IMR-90 (cell line): ENCODE data around the gene RNF144A. TPM values are rescaled to one million over a fixed set of nuclear protein-coding genes. Genes with fewer than 3 reads are reported as not detected.

Experiments used
- ATAC-seq: fragments of 200-7000 bp; cut with Tn5 transposase; 2 replicates; pipeline ENCODE4 v1.9.1; 2020; ENCODE audit warnings: low read depth, mild to moderate bottlenecking, moderate library complexity
- BruUV-seq: library from RNA; stranded (reverse); fragments of 400-500 nt; replicated peaks from 2 replicates; lab custom pipeline; 2021; lab: Mats Ljungman, UMichigan
- CTCF ChIA-PET: fragments of 300-600 bp; formaldehyde crosslinking; extraction: SDS; loops from one replicate; lab custom pipeline; 2021; ENCODE audit warnings: antibody characterized with exemption; lab: Yijun Ruan, JAX
- POLR2A ChIA-PET: fragments of 300-600 bp; sonication (Branson Sonifier 250); formaldehyde crosslinking; loops from one replicate; lab custom pipeline; 2022; ENCODE audit warnings: antibody characterized with exemption; ENCODE audit not compliant: unreplicated experiment; lab: Charles Lee
- DNase-seq: peaks from one replicate; pipeline ENCODE4 v3.0.0; 2013
- H2AFZ ChIP-seq: replicated peaks from 2 replicates; pipeline ENCODE3; 2013; ENCODE audit warnings: low read length, mild to moderate bottlenecking; ENCODE audit not compliant: poor library complexity
- H2AK5ac ChIP-seq: 2 replicates; pipeline ENCODE4 v1.6.1; 2013; ENCODE audit warnings: low read depth, low read length, inconsistent platforms
- H2AK9ac ChIP-seq: replicated peaks from 2 replicates; pipeline ENCODE3; 2013; ENCODE audit warnings: mild to moderate bottlenecking, low read depth, low read length, moderate library complexity; ENCODE audit not compliant: poor library complexity
- H2BK120ac ChIP-seq: 2 replicates; pipeline ENCODE4 v1.6.1; 2013; ENCODE audit warnings: low read depth, low read length, inconsistent platforms
- H2BK15ac ChIP-seq: 3 replicates; pipeline ENCODE4 v1.6.1; 2013; ENCODE audit warnings: low read depth, low read length, inconsistent platforms
- H2BK20ac ChIP-seq: 2 replicates; pipeline ENCODE4 v1.6.1; 2013; ENCODE audit warnings: low read depth, mild to moderate bottlenecking, inconsistent platforms, low read length, moderate library complexity
- H2BK5ac ChIP-seq: 2 replicates; pipeline ENCODE4 v1.6.1; 2013; ENCODE audit warnings: mild to moderate bottlenecking, low read depth, low read length, inconsistent platforms; ENCODE audit not compliant: poor library complexity, severe bottlenecking
- H3K14ac ChIP-seq: replicated peaks from 2 replicates; pipeline ENCODE4 v1.6.1; 2013; ENCODE audit warnings: low read depth, low read length, inconsistent platforms
- H3K18ac ChIP-seq: 2 replicates; pipeline ENCODE4 v1.6.1; 2013; ENCODE audit warnings: low read depth, low read length, control low read depth
- H3K23ac ChIP-seq: 2 replicates; pipeline ENCODE4 v1.6.1; 2013; ENCODE audit warnings: low read depth, low read length, inconsistent platforms
- H3K27ac ChIP-seq: 2 replicates; pipeline ENCODE4 v1.5.1; 2013; ENCODE audit warnings: mild to moderate bottlenecking, control low read depth, low read length; ENCODE audit not compliant: insufficient read depth
- H3K27me3 ChIP-seq: 2 replicates; pipeline ENCODE4 v1.6.1; 2013; ENCODE audit warnings: low read length; ENCODE audit not compliant: control insufficient read depth, insufficient read depth
- H3K36me3 ChIP-seq: 2 replicates; pipeline ENCODE4 v1.6.1; 2013; ENCODE audit warnings: low read length, mixed read lengths; ENCODE audit not compliant: control insufficient read depth, insufficient read depth
- H3K4ac ChIP-seq: 2 replicates; pipeline ENCODE4 v1.6.1; 2013; ENCODE audit warnings: low read depth, low read length, inconsistent platforms
- H3K4me1 ChIP-seq: 2 replicates; pipeline ENCODE4 v1.6.1; 2013; ENCODE audit warnings: low read length, mixed read lengths; ENCODE audit not compliant: control insufficient read depth, insufficient read depth
- H3K4me2 ChIP-seq: 2 replicates; pipeline ENCODE4 v1.6.1; 2013; ENCODE audit warnings: low read depth, mild to moderate bottlenecking, control low read depth, low read length, moderate library complexity
- H3K4me3 ChIP-seq: 2 replicates; pipeline ENCODE4 v1.5.1; 2013; ENCODE audit warnings: low read depth, mild to moderate bottlenecking, control low read depth, low read length, moderate library complexity; ENCODE audit not compliant: insufficient read depth
- H3K56ac ChIP-seq: 2 replicates; pipeline ENCODE4 v1.6.1; 2013; ENCODE audit warnings: low read length, inconsistent platforms; ENCODE audit not compliant: insufficient read depth; ENCODE audit errors: extremely low read depth
- H3K79me1 ChIP-seq, 2 experiments: 2 replicates each; pipeline ENCODE4 v1.6.1; 2013; ENCODE audit warnings: low read length in 2 of 2, inconsistent platforms in 1 of 2, low read depth in 1 of 2
- H3K9ac ChIP-seq: 2 replicates; pipeline ENCODE4 v1.6.1; 2013; ENCODE audit warnings: low read depth, low read length, control low read depth
- H3K9me1 ChIP-seq: 2 replicates; pipeline ENCODE4 v1.6.1; 2013; ENCODE audit warnings: low read length, inconsistent platforms; ENCODE audit not compliant: insufficient read depth
- H3K9me3 ChIP-seq: 2 replicates; pipeline ENCODE4 v1.6.1; 2013; ENCODE audit warnings: low read length; ENCODE audit not compliant: control insufficient read depth, insufficient read depth
- H4K20me1 ChIP-seq: 2 replicates; pipeline ENCODE4 v1.6.1; 2013; ENCODE audit warnings: low read length, inconsistent platforms; ENCODE audit not compliant: insufficient read depth
- H4K5ac ChIP-seq: 2 replicates; pipeline ENCODE4 v1.6.1; 2013; ENCODE audit warnings: mild to moderate bottlenecking, low read depth, low read length, control low read depth
- H4K8ac ChIP-seq, 2 experiments: 2 replicates each; pipeline ENCODE4 v1.6.1; 2013; ENCODE audit warnings: low read depth in 2 of 2, low read length in 2 of 2, control low read depth in 1 of 2, inconsistent platforms in 1 of 2
- H4K91ac ChIP-seq: 2 replicates; pipeline ENCODE4 v1.6.1; 2013; ENCODE audit warnings: low read depth, low read length, inconsistent platforms; ENCODE audit not compliant: insufficient read depth
- CEBPB ChIP-seq: IDR thresholded peaks from 2 replicates; pipeline ENCODE4 v1.6.1; 2012; ENCODE audit warnings: low read depth, low read length, improper control_type of control experiment
- FOS ChIP-seq: fragments of 150-350 bp; IDR thresholded peaks from 2 replicates; pipeline ENCODE4 v1.6.1; 2016; ENCODE audit warnings: low read depth, low read length
- RCOR1 ChIP-seq: IDR thresholded peaks from 2 replicates; pipeline ENCODE4 v1.6.1; 2012; ENCODE audit warnings: mild to moderate bottlenecking, low read length, improper control_type of control experiment; ENCODE audit not compliant: insufficient replicate concordance
- WGBS, 2 experiments: methylation state at CpG; one replicate each; pipeline versions ENCODE4 v1.1.5 to v1.1.7; 2013; ENCODE audit warnings: missing lambda C conversion rate in 2 of 2; ENCODE audit not compliant: insufficient read length in 1 of 2; ENCODE audit errors: extremely low coverage in 2 of 2; 5-methylcytosine and 5-hydroxymethylcytosine counted together
- dilution Hi-C: fragments of 300-500 bp; cut with HindIII; formaldehyde crosslinking; loops from one replicate; pipeline ENCODE4 v1.14.3; 2018; ENCODE audit warnings: low sequenced_read_pairs; ENCODE audit not compliant: unreplicated experiment
- in situ Hi-C: fragments of 300-500 bp; cut with MboI; formaldehyde crosslinking; loops from 3 replicates; pipeline ENCODE4 v1.14.3; 2019; ENCODE audit warnings: low sequenced_read_pairs, inconsistent platforms, mixed read lengths
- intact Hi-C: fragments of 100-400 bp; cut with micrococcal nuclease; formaldehyde crosslinking; loops from 2 replicates; pipeline ENCODE4 v1.10.0; 2022
- polyA plus RNA-seq, 3 experiments: library from polyadenylated mRNA; depleted of rRNA; stranded (reverse); fragments of >200 nt; gene quantifications; 2 replicates each; pipeline ENCODE4 v1.2.3, GENCODE V29; 2012; ENCODE audit warnings: low replicate concordance in 1 of 3
- total RNA-seq: library from RNA; depleted of rRNA; stranded (reverse); fragments of >200 nt; gene quantifications from 2 replicates; pipeline ENCODE4 v1.2.3, GENCODE V29; 2012

The RNF144A gene
- total and polyA plus RNA-seq, 2 of the 4 experiments (the other 2 are of a cell fraction), result 0.18 to 0.26 TPM

DNA sequence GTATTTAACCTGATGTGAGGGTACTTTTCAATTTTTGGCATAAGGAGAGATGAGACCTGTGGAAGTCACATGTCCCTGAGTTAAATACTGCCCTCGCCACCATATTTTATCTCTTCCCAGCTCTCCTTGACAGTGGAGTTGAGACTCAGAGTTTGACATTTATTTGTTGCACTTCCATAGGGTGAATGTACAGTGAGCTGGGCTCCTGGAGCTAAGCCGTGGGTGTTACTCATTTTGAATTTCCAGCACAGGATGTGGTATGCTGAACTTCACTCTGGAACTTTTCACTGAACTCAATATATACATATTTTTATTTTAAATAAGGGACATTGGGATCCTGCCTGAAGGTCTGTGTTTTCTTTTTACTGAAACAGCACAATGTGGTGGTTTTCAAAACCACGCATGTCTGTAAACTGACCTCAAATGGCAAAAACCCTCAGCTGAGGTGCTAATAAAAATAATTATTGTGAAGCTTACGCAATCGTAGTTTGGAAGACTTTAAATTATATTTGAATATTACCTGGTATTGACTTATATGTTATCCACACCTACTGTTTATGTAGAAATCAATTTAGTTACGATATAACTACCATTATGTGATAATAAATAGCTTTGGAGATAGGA lies 12.1 kb downstream of the RNF144A start:
- Histone ChIP-seq H2BK20ac (no peak overlapping the region), H2BK5ac (no peak overlapping the region), H4K5ac (no peak overlapping the region), H3K4me1 (no peaks in the 10 kb centered on the region), H3K56ac (no peak overlapping the region), H3K4ac (no peak overlapping the region), H3K9ac (no peak overlapping the region), H2BK15ac (no peak overlapping the region), H3K36me3 (no peaks in the 10 kb centered on the region), H3K4me3 (no peak overlapping the region), H3K9me3 (no peaks in the 10 kb centered on the region), H3K27me3 (no peaks in the 10 kb centered on the region; the same call in 1 of the 2 replicates), H3K14ac (no peak overlapping the region), H3K23ac (no peak overlapping the region), H3K9me1 (no peaks in the 10 kb centered on the region), H3K4me2 (no peak overlapping the region), H2BK120ac (no peak overlapping the region), H3K27ac (no peak overlapping the region), H2AFZ (no peak overlapping the region), H3K79me1 (no peaks in the 10 kb centered on the region), H3K18ac (no peak overlapping the region), H4K8ac (no peak overlapping the region), H2AK5ac (no peak overlapping the region), H4K20me1 (no peaks in the 10 kb centered on the region), H2AK9ac (no peak overlapping the region), H4K91ac (no peak overlapping the region)
- in situ Hi-C loops, result no loop called here
- TF ChIP-seq FOS (no peak), CEBPB (peak; percentile 38; the same call in 1 of the 2 replicates), RCOR1 (no peak)
- no TSS peak for BruUV-seq
- no CpG with 5 or more reads among the region's 6 CpGs for WGBS, 2 experiments
- POLR2A ChIA-PET, result no interaction called here
- dilution Hi-C loops, result no loop called here
- no peak for ATAC-seq
- DNase-seq, result no peak
- CTCF ChIA-PET, result no interaction called here
- intact Hi-C loops, result no loop called here
